Stimulated activated effector memory CD8-positive, alpha-beta T cell treated with anti-CD3 and anti-CD28 coated beads, Interleukin-12 subunit alpha, Interleukin-12 subunit beta, amount 100 ng/mL, for 72 hours (primary cell): ENCODE results near the gene MAGEC3.

Source experiments
- ATAC-seq: fragments of 150-1000 bp; cut with Tn5 transposase; 2 replicates; pipeline ENCODE4 v1.10.0; 2021
- DNase-seq, 2 donors: peaks; one replicate each; pipeline ENCODE4 v3.0.0; 2021 to 2022; ENCODE audit warnings: low spot score in 2 of 2
- H3K27ac Mint-ChIP-seq: one replicate; pipeline ENCODE4 v1.8.0; 2022; ENCODE audit warnings: mild to moderate bottlenecking, mixed read lengths
- H3K36me3 Mint-ChIP-seq: one replicate; pipeline ENCODE4 v1.8.0; 2022; ENCODE audit warnings: mild to moderate bottlenecking, mixed read lengths
- H3K4me1 Mint-ChIP-seq: one replicate; pipeline ENCODE4 v1.8.0; 2022; ENCODE audit warnings: mixed read lengths
- H3K4me3 Mint-ChIP-seq: one replicate; pipeline ENCODE4 v1.8.0; 2022; ENCODE audit warnings: mild to moderate bottlenecking, mixed read lengths
- H3K9me3 Mint-ChIP-seq: one replicate; pipeline ENCODE4 v1.8.0; 2022; ENCODE audit warnings: mixed read lengths

The MAGEC3 gene

GRCh38 chrX:141917801-141918200, 79.7 kb downstream of the MAGEC3 start:
- DNase-seq (no peak), ATAC-seq (no peak)
- Mint-ChIP-seq H3K9me3 (peaks cover 3% of the 10 kb centered on the region), H3K4me3 (no peak overlapping the region), H3K36me3 (no peaks in the 10 kb centered on the region), H3K4me1 (no peaks in the 10 kb centered on the region), H3K27ac (no peak overlapping the region)

GRCh38 chrX:141924293-141924692, 86.2 kb downstream of the MAGEC3 start:
- Mint-ChIP-seq H3K4me1 (no peaks in the 10 kb centered on the region), H3K9me3 (peaks cover 3% of the 10 kb centered on the region), H3K27ac (no peak overlapping the region), H3K4me3 (no peak overlapping the region), H3K36me3 (no peaks in the 10 kb centered on the region)
- DNase-seq: no peak
- no peak for ATAC-seq

DNA sequence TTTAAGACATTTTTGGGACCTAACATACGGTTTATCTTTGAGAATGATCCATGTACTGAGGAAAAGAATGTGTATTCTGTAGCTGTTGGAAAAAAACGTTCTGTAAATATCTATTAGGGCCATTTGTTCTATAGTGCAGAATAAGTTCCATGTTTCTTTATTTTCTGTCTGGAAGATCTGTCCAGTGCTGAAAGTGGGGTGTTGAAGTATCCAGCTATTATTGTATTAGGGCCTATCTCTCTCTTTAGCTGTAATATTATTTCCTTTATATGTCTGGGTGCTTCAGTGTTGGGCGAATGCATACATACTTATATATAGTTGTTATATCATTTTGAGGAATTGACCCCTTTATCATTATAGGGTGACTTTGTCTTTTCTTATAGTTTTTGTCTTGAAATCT, 90.3 kb downstream of the MAGEC3 start:
- Mint-ChIP-seq H3K4me1 (no peaks in the 10 kb centered on the region), H3K9me3 (peaks cover under 1% of the 10 kb centered on the region), H3K27ac (no peak overlapping the region), H3K36me3 (no peaks in the 10 kb centered on the region), H3K4me3 (no peak overlapping the region)
- DNase-seq (no peak), ATAC-seq (no peak)

GRCh38 chrX:141934059-141934641, 96.0 kb downstream of the MAGEC3 start:
- no peak for ATAC-seq
- Mint-ChIP-seq H3K9me3 (no peaks in the 10 kb centered on the region), H3K4me3 (no peak overlapping the region), H3K4me1 (no peaks in the 10 kb centered on the region), H3K27ac (no peak overlapping the region), H3K36me3 (no peaks in the 10 kb centered on the region)
- no peak for DNase-seq

- Mint-ChIP-seq H3K27ac (no peak overlapping the region), H3K9me3 (no peaks in the 10 kb centered on the region), H3K4me3 (no peak overlapping the region), H3K36me3 (no peaks in the 10 kb centered on the region), H3K4me1 (no peaks in the 10 kb centered on the region)
- ATAC-seq (no peak), DNase-seq (no peak)
These were observed 97.5 kb downstream of the MAGEC3 start for GRCh38 chrX:141935645-141936044.

DNA sequence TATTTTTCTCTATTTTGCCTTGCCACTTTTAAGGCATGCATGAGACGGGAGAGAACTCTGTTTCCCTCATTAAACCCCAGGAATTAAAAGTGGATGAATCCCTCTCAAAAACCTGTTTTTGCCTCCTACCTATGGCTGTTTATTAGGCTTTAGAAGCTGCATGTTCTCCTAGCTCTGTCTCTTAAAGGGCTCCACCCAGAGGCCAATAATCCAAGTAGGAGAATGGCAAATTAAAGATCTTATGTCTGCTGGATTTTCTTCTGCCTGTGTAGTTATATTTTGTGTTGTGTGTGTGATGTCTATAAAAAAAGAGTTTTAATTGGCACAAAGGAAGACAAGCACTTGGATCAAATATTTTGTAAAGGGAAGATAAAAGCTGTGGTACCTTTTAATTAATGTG, 98.0 kb downstream of the MAGEC3 start:
- H3K4me3 Mint-ChIP-seq: no peak overlapping the region
- no peak for ATAC-seq
- no peak overlapping the region for H3K27ac Mint-ChIP-seq
- H3K4me1 Mint-ChIP-seq: no peaks in the 10 kb centered on the region
- no peaks in the 10 kb centered on the region for H3K9me3 Mint-ChIP-seq
- H3K36me3 Mint-ChIP-seq: no peaks in the 10 kb centered on the region
- no peak for DNase-seq

GRCh38 chrX:141941234-141941633, 103.1 kb downstream of the MAGEC3 start:
- DNase-seq (no peak), ATAC-seq (no peak)
- Mint-ChIP-seq H3K4me3 (no peak overlapping the region), H3K4me1 (no peaks in the 10 kb centered on the region), H3K36me3 (no peaks in the 10 kb centered on the region), H3K9me3 (no peaks in the 10 kb centered on the region), H3K27ac (no peak overlapping the region)

DNA sequence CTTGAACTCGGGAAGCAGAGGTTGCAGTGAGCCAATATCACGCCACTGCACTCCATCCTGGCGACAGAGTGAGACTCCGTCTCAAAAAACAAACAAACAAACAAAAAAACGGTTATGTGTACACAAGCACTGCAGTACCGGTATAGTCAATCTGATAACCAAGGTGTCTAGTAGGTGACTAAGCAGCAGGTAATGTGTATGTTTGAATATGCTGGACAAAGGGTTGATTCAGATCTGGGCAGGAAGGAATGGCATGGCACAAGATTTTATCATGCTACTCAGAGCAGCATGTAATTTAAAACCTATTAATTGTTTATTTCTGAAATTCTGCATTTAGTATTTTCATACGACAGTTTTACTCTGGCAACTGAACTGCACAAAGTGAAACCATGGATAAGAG, 107.3 kb downstream of the MAGEC3 start:
- Mint-ChIP-seq H3K36me3 (no peaks in the 10 kb centered on the region), H3K4me1 (no peaks in the 10 kb centered on the region), H3K27ac (no peak overlapping the region), H3K4me3 (no peak overlapping the region), H3K9me3 (peaks cover 7% of the 10 kb centered on the region)
- ATAC-seq (no peak), DNase-seq (no peak)

DNA sequence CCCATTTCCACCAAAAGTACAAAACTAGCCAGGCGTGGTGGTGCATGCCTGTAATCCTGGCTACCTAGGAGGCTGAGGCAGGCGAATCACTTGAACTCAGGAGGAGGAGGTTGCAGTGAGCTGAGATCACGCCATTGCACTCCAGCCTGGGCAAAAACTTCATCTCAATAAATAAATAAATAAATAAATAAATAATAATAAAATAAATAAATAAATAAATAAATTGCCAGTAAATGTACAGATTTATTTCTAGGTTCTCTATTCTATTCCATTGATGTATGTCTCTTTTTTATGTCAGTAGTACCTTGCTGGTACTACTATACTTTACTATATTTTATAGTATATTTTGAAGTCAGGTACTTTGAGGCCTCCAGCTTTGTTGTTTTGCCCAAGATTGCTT, 109.2 kb downstream of the MAGEC3 start:
- no peak overlapping the region for H3K4me3 Mint-ChIP-seq
- ATAC-seq (no peak), DNase-seq (no peak)
- no peak overlapping the region for H3K27ac Mint-ChIP-seq
- no peaks in the 10 kb centered on the region for H3K4me1 Mint-ChIP-seq
- peaks cover 13% of the 10 kb centered on the region for H3K9me3 Mint-ChIP-seq
- no peaks in the 10 kb centered on the region for H3K36me3 Mint-ChIP-seq
